Lung (tissue), 12 donors: Measurements from ENCODE around the gene PROSER2. TPM values are rescaled to one million over a fixed set of nuclear protein-coding genes. Genes with fewer than 3 reads are reported as not detected.

Experiments
- ATAC-seq: fragments of 200-7000 bp; cut with Tn5 transposase; one replicate; pipeline ENCODE4 v1.9.1; 2020; ENCODE audit warnings: moderate number of reproducible peaks; ENCODE audit not compliant: insufficient read depth, low FRiP score
- DNase-seq, 3 donors: peaks; one replicate each; pipeline ENCODE4 v3.0.0-alpha.2; 2013 to 2017
- H3K27ac ChIP-seq, 2 donors: one replicate each; pipeline ENCODE4 v1.5.1; 2013; ENCODE audit warnings: mild to moderate bottlenecking in 2 of 2, moderate library complexity in 2 of 2, control low read depth in 1 of 2, inconsistent platforms in 1 of 2, low read depth in 1 of 2, low read length in 1 of 2
- H3K27me3 ChIP-seq, 3 donors: one replicate each; pipeline ENCODE4 v1.5.1; 2013; ENCODE audit warnings: low read length in 2 of 3; ENCODE audit not compliant: control insufficient read depth in 3 of 3, insufficient read depth in 3 of 3
- H3K36me3 ChIP-seq, 4 donors: one replicate each; pipeline ENCODE4 v1.5.1; 2013; ENCODE audit warnings: low read length in 4 of 4, mild to moderate bottlenecking in 1 of 4, moderate library complexity in 1 of 4; ENCODE audit not compliant: control insufficient read depth in 4 of 4, insufficient read depth in 4 of 4
- H3K4me1 ChIP-seq, 5 donors: one replicate each; pipeline ENCODE4 v1.5.1; 2013; ENCODE audit warnings: low read length in 5 of 5, mild to moderate bottlenecking in 2 of 5, moderate library complexity in 1 of 5; ENCODE audit not compliant: control insufficient read depth in 5 of 5, insufficient read depth in 5 of 5
- H3K4me3 ChIP-seq: one replicate; pipeline ENCODE4 v1.5.1; 2013; ENCODE audit warnings: mild to moderate bottlenecking, control low read depth, moderate library complexity
- H3K9ac ChIP-seq, 2 donors: one replicate each; pipeline ENCODE4 v1.5.1; 2013; ENCODE audit warnings: low read length in 2 of 2, control low read depth in 1 of 2; ENCODE audit not compliant: insufficient read depth in 1 of 2
- H3K9me3 ChIP-seq, 4 donors: one replicate each; pipeline ENCODE4 v1.5.1; 2013; ENCODE audit warnings: low read length in 3 of 4, mild to moderate bottlenecking in 1 of 4, moderate library complexity in 1 of 4; ENCODE audit not compliant: control insufficient read depth in 4 of 4, insufficient read depth in 3 of 4
- CTCF ChIP-seq: IDR thresholded peaks from 2 replicates; pipeline ENCODE4 v1.5.1; 2012; ENCODE audit warnings: mild to moderate bottlenecking; ENCODE audit errors: control extremely low read depth, extremely low read depth
- WGBS, 2 donors: extraction: QIAGEN DNeasy Blood & Tissue Kit; methylation state at CpG; one replicate each; pipeline ENCODE4 v1.1.7; 2013; 5-methylcytosine and 5-hydroxymethylcytosine counted together
- polyA plus RNA-seq, 2 donors: library from polyadenylated mRNA; stranded (reverse); fragments of 200-250 nt; gene quantifications; one replicate each; pipeline ENCODE4 v1.2.1, GENCODE V29; 2013
- total RNA-seq, 2 donors: library from RNA; depleted of rRNA in 1 of 2; stranded (reverse); fragments of >200 nt in 1 of 2; gene quantifications; one replicate each; pipeline ENCODE4 v1.2.1, GENCODE V29; 2014 to 2021
- donor health status: control.
- donor health status: control.
- donor health status: Bipolar disorder and iron deficiency.
- donor health status: healthy.
- donor health status: DM: yes; HTN: yes; CAD: no.

The PROSER2 gene
- total and polyA plus RNA-seq, 4 donors: 8.2 to 23.9 (median 10.3) TPM

- DNase-seq (no peak), ATAC-seq (no peak)
- TF ChIP-seq CTCF: no peak
- Histone ChIP-seq H3K4me1 (peaks cover 0 to 10% (median 0%) of the 10 kb centered on the region in 5 donors), H3K9ac (no peak overlapping the region), H3K27me3 (peaks cover 0 to 4% (median 0%) of the 10 kb centered on the region in 3 donors), H3K27ac (no peak overlapping the region), H3K9me3 (no peaks in the 10 kb centered on the region), H3K36me3 (peaks cover 0 to 16% (median 0%) of the 10 kb centered on the region in 4 donors), H3K4me3 (no peak overlapping the region)
- WGBS, 2 donors: 96 to 97% methylated on average over 18 of the region's 18 CpGs
Measured at GRCh38 chr10:11866199-11866925, 43.2 kb downstream of the PROSER2 start.

DNA sequence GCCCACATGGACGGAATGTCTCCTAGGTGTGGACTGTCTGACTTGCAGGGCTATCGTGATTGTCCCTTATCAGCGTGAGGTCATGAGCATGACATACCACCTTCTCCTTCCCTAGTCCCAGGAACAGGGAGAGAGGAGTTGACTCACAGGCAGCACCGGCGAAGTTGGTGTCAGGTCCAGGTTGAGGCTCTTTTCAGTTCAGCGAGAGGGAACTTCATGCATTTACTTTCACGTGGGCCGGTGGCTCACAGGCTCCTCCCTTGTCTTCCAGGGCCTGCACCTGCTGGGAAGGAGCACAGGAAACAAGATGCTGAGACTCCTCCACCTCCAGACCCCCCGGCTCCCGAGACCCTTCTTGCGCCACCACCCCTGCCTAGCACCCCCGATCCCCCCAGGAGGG, 46.1 kb downstream of the PROSER2 start:
- Histone ChIP-seq H3K9me3 (no peaks in the 10 kb centered on the region), H3K27me3 (peaks cover 0 to 4% (median 0%) of the 10 kb centered on the region in 3 donors), H3K4me3 (no peak overlapping the region), H3K36me3 (peaks cover 0 to 13% (median 0%) of the 10 kb centered on the region in 4 donors), H3K27ac (no peak overlapping the region), H3K4me1 (peaks cover 0 to 10% (median 0%) of the 10 kb centered on the region in 5 donors), H3K9ac (no peak overlapping the region)
- 90 to 94% methylated on average over 11 to 12 of the region's 12 CpGs for WGBS, 2 donors
- ATAC-seq: no peak
- DNase-seq: no peak
- no peak for TF ChIP-seq CTCF

- Histone ChIP-seq H3K27ac (no peak overlapping the region), H3K9me3 (no peaks in the 10 kb centered on the region), H3K9ac (no peak overlapping the region), H3K36me3 (peaks cover 0 to 13% (median 0%) of the 10 kb centered on the region in 4 donors), H3K4me1 (peaks cover 0 to 15% (median 6%) of the 10 kb centered on the region in 5 donors), H3K4me3 (no peak overlapping the region), H3K27me3 (peaks cover 0 to 4% (median 0%) of the 10 kb centered on the region in 3 donors)
- ATAC-seq (no peak), DNase-seq (peak; percentile 44 to 56 (median 45))
- no peak for TF ChIP-seq CTCF
- WGBS, 2 donors: 63 to 66% methylated on average over 71 to 78 of the region's 78 CpGs
Measured at GRCh38 chr10:11869743-11870460, 46.7 kb downstream of the PROSER2 start.
